ENCODE data around the gene MKRN1. TPM values are rescaled to one million over a fixed set of nuclear protein-coding genes. Genes with fewer than 3 reads are reported as not detected.

Gene MKRN1
- total and polyA plus RNA-seq, 4 donors: 18.7 to 103 (median 29.2) TPM

DNA sequence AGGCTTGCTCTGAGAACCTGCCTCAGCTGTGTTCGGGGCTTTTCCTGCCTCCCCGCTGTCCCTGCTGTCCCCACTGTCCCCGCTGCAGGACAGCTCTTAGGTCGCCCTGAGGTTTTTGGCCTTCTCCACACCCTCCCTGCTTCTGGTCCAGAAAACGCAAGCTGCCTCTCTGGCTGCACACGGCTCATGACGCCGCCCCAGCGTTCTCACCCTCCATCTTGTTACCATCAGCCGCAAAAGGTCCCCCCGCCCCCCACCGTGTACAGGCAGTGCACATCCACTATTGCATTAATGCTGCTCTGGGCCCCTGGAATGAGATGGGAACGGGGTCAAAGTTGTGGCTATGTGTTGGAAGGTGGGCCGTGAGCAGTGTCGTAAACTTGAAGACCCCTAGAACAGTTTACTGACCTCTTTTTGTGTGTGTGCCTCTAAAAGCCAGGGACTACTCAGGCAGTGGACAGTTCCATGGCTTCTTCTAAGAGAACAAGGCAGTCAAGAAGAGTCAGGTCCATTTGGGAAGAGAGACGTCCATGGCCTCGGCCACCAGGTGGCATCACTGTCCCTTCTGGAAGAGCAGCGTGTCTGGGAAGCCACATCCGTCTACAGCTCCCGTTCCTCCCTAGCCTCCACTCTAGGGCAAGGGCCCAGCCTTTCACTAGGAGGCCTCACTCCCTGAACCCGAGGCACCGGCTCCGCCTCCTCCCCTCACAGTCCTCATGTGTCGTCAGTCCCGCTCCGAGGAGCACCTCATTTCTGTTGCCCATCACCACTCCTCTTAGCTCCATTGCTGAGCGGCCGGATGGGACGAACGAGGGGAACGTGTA lies 38.5 kb upstream of the MKRN1 start:
- WGBS: 50% methylated on average over 31 of the region's 31 CpGs
- Histone ChIP-seq H3K27me3 (ENCODE audit: control insufficient read depth in 4 of 4, insufficient read depth in 4 of 4, low read length in 3 of 4) (no peaks in the 10 kb centered on the region), H3K9ac (ENCODE audit: low read depth in 1 of 2, low read length in 2 of 2) (no peak overlapping the region), H3K9me3 (ENCODE audit: control insufficient read depth in 4 of 4, low read length in 3 of 4) (no peaks in the 10 kb centered on the region), H3K4me1 (ENCODE audit: control insufficient read depth in 4 of 4, insufficient read depth in 4 of 4, low read length in 3 of 4) (no peaks in the 10 kb centered on the region), H3K4me3 (ENCODE audit: low read depth in 1 of 3, low read length in 3 of 3) (no peak overlapping the region), H3K27ac (ENCODE audit: low read depth in 1 of 2, low read length in 2 of 2) (no peak overlapping the region), H3K36me3 (ENCODE audit: control insufficient read depth in 4 of 4, insufficient read depth in 3 of 4, low read depth in 1 of 4, low read length in 3 of 4) (no peaks in the 10 kb centered on the region)
- DNase-seq (ENCODE audit: low spot score): peak; percentile 89
- TF ChIP-seq JUND (IDR thresholded peaks at IDR 0.05): no peak
- no peak for TF ChIP-seq FOXA2 (IDR thresholded peaks at IDR 0.05)
- TF ChIP-seq, protein P1, sequence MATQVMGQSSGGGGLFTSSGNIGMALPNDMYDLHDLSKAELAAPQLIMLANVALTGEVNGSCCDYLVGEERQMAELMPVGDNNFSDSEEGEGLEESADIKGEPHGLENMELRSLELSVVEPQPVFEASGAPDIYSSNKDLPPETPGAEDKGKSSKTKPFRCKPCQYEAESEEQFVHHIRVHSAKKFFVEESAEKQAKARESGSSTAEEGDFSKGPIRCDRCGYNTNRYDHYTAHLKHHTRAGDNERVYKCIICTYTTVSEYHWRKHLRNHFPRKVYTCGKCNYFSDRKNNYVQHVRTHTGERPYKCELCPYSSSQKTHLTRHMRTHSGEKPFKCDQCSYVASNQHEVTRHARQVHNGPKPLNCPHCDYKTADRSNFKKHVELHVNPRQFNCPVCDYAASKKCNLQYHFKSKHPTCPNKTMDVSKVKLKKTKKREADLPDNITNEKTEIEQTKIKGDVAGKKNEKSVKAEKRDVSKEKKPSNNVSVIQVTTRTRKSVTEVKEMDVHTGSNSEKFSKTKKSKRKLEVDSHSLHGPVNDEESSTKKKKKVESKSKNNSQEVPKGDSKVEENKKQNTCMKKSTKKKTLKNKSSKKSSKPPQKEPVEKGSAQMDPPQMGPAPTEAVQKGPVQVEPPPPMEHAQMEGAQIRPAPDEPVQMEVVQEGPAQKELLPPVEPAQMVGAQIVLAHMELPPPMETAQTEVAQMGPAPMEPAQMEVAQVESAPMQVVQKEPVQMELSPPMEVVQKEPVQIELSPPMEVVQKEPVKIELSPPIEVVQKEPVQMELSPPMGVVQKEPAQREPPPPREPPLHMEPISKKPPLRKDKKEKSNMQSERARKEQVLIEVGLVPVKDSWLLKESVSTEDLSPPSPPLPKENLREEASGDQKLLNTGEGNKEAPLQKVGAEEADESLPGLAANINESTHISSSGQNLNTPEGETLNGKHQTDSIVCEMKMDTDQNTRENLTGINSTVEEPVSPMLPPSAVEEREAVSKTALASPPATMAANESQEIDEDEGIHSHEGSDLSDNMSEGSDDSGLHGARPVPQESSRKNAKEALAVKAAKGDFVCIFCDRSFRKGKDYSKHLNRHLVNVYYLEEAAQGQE (IDR thresholded peaks at IDR 0.05): no peak
- no peak for TF ChIP-seq TAF1 (conservative IDR thresholded peaks at IDR 0.05)
- TF ChIP-seq, protein P2, sequence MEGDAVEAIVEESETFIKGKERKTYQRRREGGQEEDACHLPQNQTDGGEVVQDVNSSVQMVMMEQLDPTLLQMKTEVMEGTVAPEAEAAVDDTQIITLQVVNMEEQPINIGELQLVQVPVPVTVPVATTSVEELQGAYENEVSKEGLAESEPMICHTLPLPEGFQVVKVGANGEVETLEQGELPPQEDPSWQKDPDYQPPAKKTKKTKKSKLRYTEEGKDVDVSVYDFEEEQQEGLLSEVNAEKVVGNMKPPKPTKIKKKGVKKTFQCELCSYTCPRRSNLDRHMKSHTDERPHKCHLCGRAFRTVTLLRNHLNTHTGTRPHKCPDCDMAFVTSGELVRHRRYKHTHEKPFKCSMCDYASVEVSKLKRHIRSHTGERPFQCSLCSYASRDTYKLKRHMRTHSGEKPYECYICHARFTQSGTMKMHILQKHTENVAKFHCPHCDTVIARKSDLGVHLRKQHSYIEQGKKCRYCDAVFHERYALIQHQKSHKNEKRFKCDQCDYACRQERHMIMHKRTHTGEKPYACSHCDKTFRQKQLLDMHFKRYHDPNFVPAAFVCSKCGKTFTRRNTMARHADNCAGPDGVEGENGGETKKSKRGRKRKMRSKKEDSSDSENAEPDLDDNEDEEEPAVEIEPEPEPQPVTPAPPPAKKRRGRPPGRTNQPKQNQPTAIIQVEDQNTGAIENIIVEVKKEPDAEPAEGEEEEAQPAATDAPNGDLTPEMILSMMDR (IDR thresholded peaks at IDR 0.05; ENCODE audit: low read depth, low read length, missing input control): peak; percentile 90
- TF ChIP-seq SP1 (IDR thresholded peaks at IDR 0.05): no peak
- no peak for TF ChIP-seq NR2F2 (IDR thresholded peaks at IDR 0.05)
- TF ChIP-seq, protein P3, sequence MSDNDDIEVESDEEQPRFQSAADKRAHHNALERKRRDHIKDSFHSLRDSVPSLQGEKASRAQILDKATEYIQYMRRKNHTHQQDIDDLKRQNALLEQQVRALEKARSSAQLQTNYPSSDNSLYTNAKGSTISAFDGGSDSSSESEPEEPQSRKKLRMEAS (IDR thresholded peaks at IDR 0.05): no peak
- no peak for TF ChIP-seq EGR1 (IDR thresholded peaks at IDR 0.05; ENCODE audit: low read depth in 2 of 2)
- TF ChIP-seq YY1 (IDR thresholded peaks at IDR 0.05): no peak
- TF ChIP-seq, protein P4, sequence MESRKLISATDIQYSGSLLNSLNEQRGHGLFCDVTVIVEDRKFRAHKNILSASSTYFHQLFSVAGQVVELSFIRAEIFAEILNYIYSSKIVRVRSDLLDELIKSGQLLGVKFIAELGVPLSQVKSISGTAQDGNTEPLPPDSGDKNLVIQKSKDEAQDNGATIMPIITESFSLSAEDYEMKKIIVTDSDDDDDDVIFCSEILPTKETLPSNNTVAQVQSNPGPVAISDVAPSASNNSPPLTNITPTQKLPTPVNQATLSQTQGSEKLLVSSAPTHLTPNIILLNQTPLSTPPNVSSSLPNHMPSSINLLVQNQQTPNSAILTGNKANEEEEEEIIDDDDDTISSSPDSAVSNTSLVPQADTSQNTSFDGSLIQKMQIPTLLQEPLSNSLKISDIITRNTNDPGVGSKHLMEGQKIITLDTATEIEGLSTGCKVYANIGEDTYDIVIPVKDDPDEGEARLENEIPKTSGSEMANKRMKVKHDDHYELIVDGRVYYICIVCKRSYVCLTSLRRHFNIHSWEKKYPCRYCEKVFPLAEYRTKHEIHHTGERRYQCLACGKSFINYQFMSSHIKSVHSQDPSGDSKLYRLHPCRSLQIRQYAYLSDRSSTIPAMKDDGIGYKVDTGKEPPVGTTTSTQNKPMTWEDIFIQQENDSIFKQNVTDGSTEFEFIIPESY (IDR thresholded peaks at IDR 0.05): no peak
- TF ChIP-seq RXRA (IDR thresholded peaks at IDR 0.05): peak; percentile 18 to 53
- TF ChIP-seq FOXA1 (IDR thresholded peaks at IDR 0.05): no peak
- no peak for TF ChIP-seq HNF4A (conservative IDR thresholded peaks at IDR 0.05)
- no peak for TF ChIP-seq HNF4G (IDR thresholded peaks at IDR 0.05)
- peak; percentile 96 to 99 for TF ChIP-seq RAD21 (IDR thresholded peaks at IDR 0.05)

Data from liver (tissue), 9 donors.